GM21528 (cell line): Measurements from ENCODE around the gene IL3RA.
"Not testable (repeated sequence)": the region's sequence is repeated elsewhere in the genome, so short reads cannot be mapped to it uniquely, and the experiment has no call there.

Experiments
- ATAC-seq: cut with Tn5 transposase; IDR thresholded peaks from one replicate; pipeline ENCODE4 v1.9.1; 2021; ENCODE audit warnings: mild to moderate bottlenecking, moderate library complexity; ENCODE audit not compliant: unreplicated experiment, low FRiP score

IL3RA gene

DNA sequence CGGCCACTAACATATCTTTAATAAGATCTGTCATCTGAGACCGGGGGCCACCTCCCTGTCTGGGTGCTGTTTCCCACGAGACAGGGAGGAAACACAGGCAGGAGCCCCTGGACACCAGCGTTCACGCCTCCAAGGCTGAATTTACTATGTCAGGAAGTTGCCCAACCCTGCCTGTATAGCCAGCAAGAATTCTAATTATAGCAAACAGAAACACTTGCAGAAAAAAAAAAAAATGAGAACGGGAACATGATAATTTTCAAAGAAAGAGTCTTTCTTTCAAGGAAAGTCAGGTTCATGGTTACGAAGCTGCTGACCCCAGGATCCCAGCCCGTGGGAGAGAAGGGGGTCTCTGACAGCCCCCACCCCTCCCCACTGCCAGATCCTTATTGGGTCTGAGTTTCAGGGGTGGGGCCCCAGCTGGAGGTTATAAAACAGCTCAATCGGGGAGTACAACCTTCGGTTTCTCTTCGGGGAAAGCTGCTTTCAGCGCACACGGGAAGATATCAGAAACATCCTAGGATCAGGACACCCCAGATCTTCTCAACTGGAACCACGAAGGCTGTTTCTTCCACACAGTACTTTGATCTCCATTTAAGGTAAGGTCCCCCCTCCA is at the start of gene IL3RA:
Gene IL3RA (plus strand): TSS at position 455 of the 613 bp plus-strand sequence. CDS start 4,981 bp downstream, outside the sequence.
- no peak for ATAC-seq

DNA sequence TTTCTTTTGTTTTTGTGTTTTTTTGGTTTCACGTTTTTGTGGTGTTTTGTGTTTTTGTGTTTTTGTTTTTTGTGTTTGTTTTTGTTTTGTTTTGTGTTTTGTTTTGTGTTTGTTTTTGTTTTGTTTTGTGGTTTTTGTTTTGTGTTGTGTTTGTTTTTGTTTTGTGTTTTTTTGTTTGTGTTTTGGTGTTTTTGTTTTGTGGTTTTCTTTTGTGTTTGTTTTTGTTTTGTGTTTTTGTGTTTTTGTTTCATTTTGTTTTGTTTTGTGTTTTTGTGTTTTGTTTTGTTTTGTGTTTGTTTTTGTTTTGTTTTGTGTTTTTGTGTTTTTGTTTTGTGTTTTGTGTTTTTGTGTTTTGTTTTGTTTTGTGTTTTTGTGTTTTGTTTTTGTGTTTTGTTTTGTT is 47.0 kb upstream of the IL3RA start:
- ATAC-seq, result no peak

DNA sequence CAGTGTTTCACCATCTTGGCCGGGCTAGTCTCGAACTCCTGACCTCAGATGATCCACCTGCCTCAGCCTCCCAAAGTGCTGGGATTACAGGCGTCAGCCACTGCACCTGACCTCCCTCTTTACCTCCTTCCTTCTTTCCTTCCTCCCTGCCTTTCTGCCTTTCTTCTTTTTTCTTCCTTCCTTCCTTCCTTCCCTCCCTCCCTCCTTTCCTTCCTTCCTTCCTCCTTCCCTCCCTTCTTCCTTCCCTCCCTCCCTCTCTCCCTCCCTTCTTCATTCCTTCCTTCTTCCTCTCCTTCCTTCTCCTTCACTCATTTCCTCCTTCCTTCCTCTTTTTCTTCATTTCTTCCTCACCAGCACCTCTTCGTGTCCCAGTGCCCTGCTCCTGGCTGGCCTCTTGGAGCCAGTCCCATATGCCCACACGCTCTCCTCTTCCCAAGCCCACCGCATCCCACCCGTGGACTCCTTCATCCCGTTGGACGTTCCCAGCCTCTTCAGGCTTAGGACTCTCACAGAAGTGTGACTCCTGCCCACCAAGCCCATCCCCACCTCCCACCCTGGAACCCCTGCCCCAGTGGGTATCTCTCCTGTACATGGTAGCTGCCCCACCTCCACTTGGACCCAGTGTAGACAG is 45.4 kb upstream of the IL3RA start:
- no peak for ATAC-seq

DNA sequence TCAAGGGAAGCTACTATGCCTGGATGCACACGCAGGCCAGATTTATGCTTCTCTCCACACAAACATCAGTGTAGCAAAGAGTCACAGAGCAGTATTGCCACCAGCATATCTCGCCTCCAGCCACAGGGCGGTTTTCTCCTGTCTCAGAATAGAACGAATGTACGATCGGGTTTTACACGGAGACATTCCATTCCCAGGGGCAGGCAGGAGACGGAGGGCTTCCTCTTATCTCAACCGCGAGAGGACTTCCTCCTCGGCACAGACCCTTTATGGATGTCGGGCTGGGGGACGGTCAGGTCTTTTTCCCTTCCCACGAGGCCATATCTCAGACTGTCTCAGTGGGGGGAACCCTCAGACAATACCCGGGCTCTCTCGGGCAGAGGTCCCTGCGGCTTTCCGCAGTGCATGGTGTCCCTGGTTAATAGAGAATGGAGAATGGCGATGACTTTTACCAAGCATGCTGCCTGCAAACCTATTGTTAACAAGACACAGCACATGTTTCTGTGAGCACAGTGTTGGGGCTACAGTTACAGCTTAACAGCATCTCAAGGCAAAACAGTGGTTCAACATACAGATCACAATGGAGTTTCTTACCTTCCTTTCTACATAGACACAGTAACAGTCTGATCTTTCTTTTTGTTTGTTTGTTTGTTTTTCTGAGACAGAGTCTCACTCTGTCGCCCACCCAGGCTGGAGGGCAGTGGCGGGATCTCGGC is 43.9 kb upstream of the IL3RA start:
- ATAC-seq, result no peak

DNA sequence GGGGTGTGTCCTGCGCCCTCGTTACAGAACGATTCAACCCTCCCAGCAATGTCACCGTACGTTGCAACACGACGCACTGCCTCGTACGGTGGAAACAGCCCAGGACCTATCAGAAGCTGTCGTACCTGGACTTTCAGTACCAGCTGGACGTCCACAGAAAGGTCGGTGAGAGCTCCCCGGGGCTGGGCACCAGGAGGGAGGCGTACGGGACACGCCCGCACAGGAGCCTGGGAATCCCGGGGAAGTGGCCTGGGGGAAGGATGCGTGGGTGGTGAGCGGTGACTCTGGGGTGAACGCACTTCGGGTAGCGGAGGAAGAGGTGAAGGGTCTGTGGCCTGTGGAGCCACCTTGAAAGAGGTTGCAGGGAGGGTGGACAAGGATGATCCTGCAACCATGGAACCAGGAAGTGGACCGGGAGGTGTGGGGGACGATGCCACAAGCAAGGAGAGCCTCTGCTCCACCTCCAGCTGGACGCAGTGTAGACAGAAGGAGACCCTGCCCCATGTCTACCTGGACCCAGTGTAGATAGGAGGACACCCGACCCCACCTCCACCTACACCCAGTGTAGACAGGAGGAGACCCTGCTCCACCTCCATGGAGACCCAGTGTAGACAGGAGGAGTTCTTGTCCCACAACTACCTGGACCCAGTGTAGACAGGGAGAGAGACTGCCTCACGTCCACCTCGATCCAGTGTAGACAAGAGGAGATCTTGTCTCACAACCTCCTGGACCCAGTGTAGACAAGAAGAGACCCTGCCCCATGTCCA is 42.1 kb upstream of the IL3RA start:
- no peak for ATAC-seq

DNA sequence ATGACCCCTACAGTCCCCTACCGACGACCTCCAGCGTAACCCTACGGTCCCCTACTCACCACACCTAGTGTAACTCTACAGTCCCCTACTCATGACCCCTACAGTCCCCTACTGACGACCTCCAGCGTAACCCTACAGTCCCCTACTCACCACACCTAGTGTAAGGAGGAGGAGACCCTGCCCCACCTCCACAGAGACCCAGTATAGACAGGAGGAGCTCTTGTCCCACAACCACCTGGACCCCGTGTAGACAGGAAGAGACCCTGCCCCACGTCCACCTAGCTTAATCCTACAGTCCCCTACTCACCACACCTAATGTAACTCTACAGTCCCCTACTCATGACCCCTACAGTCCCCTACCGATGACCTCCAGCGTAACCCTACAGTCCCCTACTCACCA is 41.0 kb upstream of the IL3RA start:
- no peak for ATAC-seq

DNA sequence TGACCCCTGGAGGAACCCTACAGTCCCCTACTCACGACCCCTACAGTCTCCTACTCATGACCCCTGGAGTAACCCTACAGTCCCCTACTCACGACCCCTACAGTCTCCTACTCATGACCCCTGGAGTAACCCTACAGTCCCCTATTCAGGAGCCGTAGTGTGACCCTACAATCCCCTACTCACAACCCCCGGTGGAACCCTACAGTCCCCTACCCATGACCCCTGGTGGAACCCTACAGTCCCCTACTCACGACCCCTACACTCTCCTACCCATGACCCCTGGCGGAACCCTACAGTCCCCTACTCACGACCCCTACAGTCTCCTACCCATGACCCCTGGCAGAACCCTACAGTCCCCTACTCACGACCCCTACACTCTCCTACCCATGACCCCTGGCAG is 39.0 kb upstream of the IL3RA start:
- ATAC-seq, result not testable (repeated sequence)

DNA sequence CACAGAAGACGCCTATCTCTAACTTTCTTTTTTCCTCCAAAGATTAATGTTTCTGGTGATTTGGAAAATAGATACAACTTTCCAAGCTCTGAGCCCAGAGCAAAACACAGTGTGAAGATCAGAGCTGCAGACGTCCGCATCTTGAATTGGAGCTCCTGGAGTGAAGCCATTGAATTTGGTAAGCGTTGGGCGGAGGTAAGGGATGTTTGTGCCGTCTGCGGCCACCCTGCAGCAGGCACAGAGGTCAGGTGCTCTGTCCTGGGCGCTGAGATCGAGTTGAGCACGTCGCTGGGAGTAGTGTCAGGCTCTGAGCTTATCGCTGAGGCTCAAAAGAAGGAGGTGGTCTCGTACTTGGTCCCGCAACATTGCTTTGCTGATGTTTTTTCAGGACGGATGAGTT is 36.1 kb upstream of the IL3RA start:
- ATAC-seq, result no peak

DNA sequence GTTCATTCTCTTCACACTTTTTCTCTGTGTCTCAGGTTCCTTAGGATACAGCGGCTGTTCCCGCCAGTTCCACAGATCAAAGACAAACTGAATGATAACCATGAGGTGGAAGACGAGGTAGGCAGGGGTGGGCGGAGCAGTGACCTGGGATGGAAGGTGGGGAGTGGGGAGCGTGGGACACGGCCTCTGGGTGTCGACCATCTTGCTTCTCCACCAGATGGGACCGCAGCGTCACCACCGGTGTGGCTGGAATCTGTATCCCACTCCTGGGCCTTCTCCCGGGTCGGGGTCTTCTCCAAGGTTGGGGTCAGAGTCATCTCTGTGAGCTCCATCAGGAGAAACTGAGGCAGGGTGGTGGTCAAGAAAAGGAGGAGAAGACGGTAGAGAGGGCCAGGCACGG is 31.2 kb upstream of the IL3RA start:
- ATAC-seq, result no peak

DNA sequence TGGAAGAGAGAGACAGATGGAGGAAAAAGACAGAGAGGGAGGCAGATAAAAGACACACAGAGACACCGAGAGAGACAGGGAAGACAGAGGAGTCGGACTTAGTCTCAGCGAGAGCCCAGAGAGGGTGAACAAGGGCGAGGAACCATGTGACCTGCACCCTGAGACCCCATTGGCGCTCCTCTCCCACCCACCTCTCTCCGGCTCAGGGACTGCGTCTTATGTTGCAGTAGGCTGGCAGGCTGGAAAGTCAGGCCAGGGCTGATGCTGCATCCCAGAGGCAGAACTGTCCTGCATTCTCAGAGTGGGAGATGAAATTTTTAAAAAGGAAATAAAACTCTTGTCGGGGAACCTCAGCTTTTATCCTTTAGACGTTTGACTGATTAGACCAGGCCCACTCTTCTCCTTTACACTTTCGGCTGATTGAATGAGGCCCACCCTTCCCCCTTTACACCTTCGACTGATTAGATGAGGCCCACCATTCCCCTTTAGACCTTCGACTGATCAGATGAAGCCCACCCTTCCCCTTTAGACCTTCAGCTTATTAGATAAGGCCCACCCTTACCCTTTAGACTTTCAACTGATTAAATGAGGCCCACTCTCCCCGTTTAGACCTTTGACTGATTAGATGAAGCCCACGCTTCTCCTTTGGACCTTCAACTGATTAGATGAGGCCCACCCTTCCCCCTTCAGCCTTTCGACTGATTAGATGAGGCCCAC is 29.5 kb upstream of the IL3RA start:
- no peak for ATAC-seq

DNA sequence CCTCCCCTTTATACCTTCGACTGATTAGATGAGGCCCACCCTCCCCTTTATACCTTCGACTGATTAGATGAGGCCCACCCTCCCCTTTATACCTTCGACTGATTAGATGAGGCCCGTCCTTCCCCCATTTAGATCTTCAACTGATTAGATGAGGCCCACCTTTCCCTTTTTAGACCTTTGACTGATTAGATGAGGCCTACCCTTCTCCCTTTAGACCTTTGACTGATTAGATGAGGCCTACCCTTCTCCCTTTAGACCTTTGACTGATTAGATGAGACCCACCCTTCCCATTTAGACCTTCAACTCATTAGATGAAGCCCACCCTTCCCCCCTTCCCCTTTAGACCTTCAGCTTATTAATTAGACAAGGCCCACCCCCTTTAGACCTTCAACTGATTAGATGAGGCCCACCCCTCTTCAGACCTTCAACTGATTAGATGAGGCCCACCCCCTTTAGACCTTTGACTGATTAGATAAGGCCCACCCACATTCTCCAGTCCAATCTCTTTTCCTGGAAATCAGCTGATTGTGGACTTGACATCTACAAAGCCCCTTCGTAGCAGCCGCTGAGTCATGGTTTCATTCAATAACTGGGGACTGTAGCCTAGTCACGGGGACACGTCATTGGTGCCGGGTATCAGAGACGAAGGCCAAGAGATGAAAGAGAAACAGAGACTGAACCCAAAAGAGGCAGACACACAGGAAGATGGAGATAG is 28.8 kb upstream of the IL3RA start:
- no peak for ATAC-seq

DNA sequence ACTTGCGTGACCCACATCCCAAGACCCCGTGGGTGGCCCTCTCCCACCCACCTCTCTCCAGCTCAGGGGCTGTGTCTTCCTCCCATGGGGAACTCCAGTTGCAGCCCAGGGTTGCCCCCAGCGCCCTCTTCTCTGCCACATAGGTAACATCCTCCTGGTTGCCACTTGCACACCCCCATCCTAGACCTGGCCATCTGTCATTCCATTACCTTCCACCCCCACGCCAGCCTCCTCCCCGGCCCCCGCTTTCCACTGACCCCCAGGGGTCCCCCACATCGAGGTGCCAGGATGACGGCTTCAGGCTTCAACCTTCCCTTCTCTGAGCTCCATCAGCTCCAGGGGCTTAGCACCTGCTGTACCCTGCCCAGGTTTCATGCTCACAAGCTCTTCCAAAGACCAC is 28.1 kb upstream of the IL3RA start:
- no peak for ATAC-seq

DNA sequence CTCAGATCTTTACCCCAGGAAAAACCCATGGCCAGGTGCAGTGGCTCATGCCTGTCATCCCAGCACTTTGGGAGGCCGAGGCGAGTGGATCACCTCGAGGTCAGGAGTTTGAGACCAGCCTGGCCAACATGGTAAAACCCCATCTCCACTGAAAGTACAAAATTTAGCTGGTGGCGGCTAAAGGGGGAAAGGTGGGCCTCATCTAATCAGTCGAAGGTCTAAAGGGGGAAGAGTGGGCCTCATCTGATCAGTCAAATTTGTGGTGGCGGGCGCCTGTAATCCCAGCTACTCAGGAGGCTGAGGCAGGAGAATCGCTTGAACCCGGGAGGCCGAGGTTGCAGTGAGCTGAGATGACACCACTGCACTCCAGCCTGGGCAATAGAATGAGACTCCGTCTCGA is 27.7 kb upstream of the IL3RA start:
- not testable (repeated sequence) for ATAC-seq

DNA sequence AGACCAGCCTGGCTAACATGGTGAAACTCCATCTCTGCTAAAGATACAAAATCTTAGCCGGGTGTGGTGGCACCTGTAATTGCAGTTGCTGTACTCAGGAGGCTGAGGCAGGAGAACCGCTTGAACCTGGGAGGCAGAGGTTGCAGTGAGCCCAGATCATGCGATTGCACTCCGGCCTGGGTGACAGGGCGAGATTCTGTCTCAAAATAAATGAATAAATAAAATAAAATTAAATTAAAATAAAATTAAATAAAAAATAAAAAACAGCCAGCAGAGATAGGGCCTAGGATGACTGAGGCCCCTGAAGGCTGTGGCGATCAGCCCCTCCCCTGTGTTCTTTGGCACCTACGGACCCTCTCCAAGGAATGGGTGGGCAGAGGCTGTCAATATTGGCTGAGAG is 22.8 kb upstream of the IL3RA start:
- no peak for ATAC-seq

DNA sequence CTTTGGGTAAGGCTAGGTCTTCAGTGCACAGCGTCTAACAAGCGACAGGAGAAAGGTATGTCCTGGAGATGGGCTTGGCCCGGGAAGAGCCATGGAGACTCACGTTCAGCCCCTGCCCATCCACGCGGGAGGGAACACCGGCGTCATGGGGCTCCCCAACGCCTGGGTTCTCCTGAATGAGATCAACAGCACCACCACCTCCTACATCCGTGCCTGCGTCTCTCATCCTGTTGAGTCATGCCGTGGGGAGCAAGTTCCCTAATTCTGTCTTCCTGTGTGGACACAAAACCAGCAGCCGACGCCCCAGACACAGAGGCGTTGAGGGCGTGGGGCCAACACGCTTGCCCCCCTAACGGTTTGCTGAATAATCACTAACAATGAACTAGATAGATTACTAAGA is 20.1 kb upstream of the IL3RA start:
- ATAC-seq, result no peak

DNA sequence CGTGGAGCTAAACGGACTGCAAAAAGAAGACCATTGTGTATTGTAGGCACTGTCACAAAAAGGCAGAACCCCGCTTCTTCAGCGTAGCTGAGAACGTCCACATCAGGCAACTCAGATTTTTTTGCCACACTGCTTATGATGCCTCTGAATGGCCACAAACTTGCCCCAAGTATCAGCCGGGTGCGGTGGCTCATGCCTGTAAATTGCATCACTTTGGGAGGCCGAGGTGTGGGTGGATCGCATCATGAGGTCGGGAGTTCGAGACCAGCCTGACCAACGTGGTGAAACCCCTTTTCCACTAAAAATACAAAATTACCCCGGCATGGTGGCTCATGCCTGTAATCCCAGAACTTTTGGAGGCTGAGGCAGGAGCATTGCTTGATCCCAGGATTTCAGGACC is 14.9 kb upstream of the IL3RA start:
- ATAC-seq, result no peak

DNA sequence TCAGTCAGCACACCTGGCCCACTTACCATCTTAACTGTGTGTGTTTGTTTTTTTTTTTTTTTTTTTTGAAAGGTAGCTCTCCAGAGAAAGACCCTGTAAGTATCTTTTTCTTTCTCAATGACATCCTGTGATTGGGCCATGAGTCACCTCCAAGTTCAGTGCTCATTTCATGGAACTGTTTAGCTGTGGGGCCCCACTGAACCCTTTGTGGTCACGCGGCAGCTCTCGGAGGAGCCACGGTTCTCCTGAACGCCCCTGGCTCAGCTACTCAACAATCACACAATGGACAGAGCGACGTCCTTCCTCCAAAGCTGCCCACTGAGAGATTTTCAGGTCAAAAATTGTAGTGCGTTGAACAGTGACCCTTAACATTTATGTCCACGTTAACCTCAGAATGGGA is 14.2 kb upstream of the IL3RA start:
- ATAC-seq, result no peak

DNA sequence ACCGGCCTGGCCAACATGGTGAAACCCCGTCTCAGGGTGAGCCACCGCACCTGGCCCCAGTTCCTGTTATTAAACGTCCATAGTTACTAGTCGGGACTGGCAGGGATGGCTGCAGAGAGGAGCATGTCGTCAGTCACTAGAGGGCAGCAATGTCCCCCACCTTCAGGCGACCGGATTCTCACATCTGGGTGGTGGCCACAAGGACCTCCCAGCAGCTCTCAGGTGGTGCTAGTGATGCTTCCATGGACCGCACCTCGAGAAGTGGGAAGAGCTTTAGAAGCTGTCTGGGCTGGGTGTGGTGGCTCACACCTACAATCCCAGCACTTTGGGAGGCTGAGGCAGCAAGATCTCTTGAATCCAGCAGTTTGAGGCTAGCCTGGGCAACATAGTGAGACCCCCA is 13.3 kb upstream of the IL3RA start:
- no peak for ATAC-seq

DNA sequence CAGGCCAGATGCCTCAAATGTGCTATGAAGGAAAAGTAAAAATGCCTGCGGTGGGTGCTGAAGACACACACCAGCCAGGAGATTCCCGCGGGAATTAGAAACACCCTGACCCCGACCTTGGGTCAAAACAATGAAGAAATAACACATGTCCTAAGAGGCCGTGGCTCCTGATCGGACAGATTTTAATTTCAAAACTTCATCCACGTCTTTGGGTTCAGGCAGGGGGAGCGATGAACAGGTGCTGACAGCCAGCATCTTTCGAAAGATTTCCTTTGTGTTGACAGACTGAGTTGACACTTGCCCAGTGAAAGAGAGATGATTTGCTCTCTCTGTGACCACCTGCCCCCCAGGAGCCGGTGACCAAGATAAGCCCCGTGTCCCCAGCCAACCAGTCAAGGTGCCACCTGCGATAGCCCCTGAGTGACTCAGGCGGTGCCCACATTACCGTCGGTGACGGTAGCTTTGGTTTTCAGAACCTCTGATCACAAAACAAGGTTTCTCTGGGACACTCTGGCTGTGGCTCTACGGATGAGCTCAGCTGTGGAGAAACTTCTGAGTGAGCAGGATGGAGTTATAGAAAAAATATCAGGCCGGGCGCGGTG is 11.0 kb upstream of the IL3RA start:
- ATAC-seq, result no peak
